Astrocyte of the spinal cord (primary cell): ENCODE data around the gene PCAT7.

Source experiments
- DNase-seq: peaks from one replicate; pipeline ENCODE4 v3.0.0; 2011; ENCODE audit warnings: low read depth, low spot score
- H3K4me3 ChIP-seq: 2 replicates; pipeline ENCODE4 v1.5.1; 2011; ENCODE audit warnings: low read depth, mild to moderate bottlenecking, low read length, moderate library complexity
- in situ Hi-C: cut with HindIII; loops from 2 replicates; pipeline ENCODE4 v1.10.0; 2017; ENCODE audit warnings: low sequenced_read_pairs
- TF ChIP-seq, protein P1 (sequence below): IDR thresholded peaks from 2 replicates; pipeline ENCODE4 v1.5.1; 2012; ENCODE audit warnings: low read depth, mild to moderate bottlenecking, low read length, inconsistent platforms

Gene PCAT7

DNA sequence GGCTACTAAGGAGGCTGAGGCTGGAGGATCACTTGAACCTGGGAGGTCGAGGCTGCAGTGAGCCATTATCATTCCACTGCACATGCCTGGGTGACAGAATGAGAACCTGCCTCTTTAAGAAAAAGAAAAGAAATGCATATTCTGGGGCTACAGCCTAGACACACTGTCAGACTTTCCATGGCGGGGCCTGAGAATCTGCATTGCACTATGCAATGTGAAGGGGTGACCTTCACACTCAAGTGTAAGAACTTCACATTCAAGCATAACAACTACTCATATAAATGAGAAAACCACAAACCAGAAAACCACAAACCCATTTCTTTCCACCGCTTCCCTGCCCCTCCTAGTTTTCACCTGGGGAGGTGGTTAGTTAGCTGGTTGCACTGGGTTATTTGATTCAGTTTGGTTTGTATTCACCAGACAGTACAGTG, 56.8 kb downstream of the PCAT7 start:
- TF ChIP-seq, protein P1, sequence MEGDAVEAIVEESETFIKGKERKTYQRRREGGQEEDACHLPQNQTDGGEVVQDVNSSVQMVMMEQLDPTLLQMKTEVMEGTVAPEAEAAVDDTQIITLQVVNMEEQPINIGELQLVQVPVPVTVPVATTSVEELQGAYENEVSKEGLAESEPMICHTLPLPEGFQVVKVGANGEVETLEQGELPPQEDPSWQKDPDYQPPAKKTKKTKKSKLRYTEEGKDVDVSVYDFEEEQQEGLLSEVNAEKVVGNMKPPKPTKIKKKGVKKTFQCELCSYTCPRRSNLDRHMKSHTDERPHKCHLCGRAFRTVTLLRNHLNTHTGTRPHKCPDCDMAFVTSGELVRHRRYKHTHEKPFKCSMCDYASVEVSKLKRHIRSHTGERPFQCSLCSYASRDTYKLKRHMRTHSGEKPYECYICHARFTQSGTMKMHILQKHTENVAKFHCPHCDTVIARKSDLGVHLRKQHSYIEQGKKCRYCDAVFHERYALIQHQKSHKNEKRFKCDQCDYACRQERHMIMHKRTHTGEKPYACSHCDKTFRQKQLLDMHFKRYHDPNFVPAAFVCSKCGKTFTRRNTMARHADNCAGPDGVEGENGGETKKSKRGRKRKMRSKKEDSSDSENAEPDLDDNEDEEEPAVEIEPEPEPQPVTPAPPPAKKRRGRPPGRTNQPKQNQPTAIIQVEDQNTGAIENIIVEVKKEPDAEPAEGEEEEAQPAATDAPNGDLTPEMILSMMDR, result no peak
- no peak overlapping the region for H3K4me3 ChIP-seq
- DNase-seq, result no peak
- in situ Hi-C loops, result no loop called here

GRCh38 chr9:94612071-94612470, 57.2 kb downstream of the PCAT7 start:
- in situ Hi-C loops, result no loop called here
- TF ChIP-seq, protein P1, result no peak
- H3K4me3 ChIP-seq, result no peak overlapping the region
- DNase-seq, result no peak

- DNase-seq, result no peak
Observed at GRCh38 chr9:94613003-94613402, 58.1 kb downstream of the PCAT7 start.

DNA sequence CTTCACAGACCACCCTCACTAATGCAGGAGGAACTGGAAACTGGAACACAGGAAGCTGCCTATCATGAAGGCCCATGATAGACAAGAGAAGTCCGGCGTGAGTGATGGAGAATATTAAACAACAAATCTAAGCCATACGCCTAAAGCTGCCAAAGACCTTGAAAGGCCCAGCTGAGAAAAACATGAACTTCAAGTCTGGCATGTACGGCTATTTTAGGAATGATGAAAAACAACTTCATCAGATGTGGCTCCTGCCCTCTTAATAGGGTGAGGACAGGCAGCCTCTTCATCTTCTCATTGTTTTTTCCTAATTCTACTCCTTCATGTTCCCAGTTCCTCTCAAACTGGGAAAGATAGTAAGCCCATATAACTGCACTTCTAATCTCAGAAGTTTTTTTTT, 64.1 kb downstream of the PCAT7 start:
- TF ChIP-seq, protein P1, result no peak
- no peak for DNase-seq
- H3K4me3 ChIP-seq, result no peak overlapping the region
- in situ Hi-C loops, result no loop called here

More at GRCh38 chr9:94613003-94613402, 58.1 kb downstream of the PCAT7 start:
- TF ChIP-seq, protein P1, result no peak
- H3K4me3 ChIP-seq, result no peak overlapping the region
- in situ Hi-C loops, result no loop called here
